Cardiac septum (tissue), 1 donor: ENCODE data around the gene LDLRAD4. TPM values are rescaled to one million over a fixed set of nuclear protein-coding genes. Genes with fewer than 3 reads are reported as not detected.

ENCODE experiments used
- DNase-seq: peaks from one replicate; pipeline ENCODE4 v3.0.0-alpha.2; 2020; ENCODE audit warnings: low spot score
- intact Hi-C: fragments of 100-400 bp; cut with DNase I; formaldehyde crosslinking; loops from one replicate; pipeline ENCODE4 v1.14.0; 2022
- total RNA-seq: library from RNA; stranded (reverse); fragmentation: NEBNext Ultra II Directional; extraction: Animal tissue kit (Norgen Biotek cat#: 25700); gene quantifications from one replicate; pipeline ENCODE4 v1.2.1, GENCODE V29; 2021
- donor health status: DM: no; HTN: no; CAD: no.

The LDLRAD4 gene
- total RNA-seq, 1 donor from 2014 or later = 23.3 TPM

DNA sequence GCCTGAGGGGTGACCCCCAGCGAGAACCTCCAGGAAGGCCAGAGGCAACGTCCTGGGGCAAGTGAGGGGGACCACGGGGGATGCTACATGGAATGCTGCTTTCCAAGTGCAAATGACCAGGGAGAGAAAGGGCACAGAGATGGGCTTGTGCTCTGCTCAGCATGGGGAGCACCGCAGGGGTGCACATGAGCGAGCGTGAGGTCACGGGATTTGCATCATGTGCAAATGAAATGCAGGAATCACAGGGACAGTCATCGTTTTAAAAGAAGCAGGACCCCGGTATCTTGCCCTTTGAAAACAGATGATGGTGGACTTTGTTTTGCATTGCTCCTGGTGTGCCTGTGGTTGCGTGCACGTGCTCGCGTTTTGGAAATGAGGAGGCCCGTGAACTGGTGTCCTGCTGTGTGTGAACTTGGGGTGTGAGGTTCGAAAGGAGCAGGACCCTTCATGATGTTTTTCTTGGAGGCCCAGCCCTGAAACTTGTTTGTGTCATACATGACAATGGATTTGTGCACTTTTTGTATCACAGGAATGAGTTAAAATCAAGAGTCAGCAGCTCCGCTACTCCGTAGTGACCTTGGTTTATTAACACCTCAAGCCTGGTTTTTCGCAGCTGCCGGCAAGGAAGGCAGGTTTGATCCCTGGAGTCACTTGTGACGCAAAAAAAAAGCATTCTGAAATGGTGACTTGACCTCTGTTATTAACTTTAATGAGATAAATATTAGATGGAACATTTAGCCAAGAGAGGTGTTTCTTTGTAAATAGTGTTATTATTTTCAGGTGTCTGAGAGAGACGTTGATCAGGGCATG is 234.5 kb downstream of the LDLRAD4 start:
- DNase-seq = peak; percentile 47
- intact Hi-C loops = loop anchor here (5.0 kb wide), 2 partner anchors 49 to 231 kb away; no protein-coding TSS in a partner anchor

DNA sequence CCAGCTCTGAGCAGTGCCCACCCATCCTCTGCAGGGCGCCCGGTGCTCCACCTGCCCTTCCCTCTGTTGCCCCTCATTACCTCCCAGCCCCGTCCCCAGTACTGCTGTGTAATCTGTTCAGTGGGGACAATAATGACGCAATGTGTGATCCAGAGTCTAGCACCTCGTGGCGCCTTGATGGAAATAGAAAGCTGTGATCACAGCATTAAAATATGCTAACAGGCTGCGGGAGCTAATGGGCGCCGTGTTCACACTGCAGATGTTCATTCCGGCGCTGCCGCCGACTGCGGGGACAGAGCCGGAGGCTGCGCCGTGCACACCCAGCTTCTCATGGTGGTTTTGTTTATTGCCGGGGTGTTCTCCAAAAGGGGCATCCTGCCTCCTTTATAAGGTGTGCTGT is 235.2 kb downstream of the LDLRAD4 start:
- peak; percentile 47 for DNase-seq
- intact Hi-C loops = loop anchor here (5.0 kb wide), 2 partner anchors 49 to 231 kb away; no protein-coding TSS in a partner anchor

DNA sequence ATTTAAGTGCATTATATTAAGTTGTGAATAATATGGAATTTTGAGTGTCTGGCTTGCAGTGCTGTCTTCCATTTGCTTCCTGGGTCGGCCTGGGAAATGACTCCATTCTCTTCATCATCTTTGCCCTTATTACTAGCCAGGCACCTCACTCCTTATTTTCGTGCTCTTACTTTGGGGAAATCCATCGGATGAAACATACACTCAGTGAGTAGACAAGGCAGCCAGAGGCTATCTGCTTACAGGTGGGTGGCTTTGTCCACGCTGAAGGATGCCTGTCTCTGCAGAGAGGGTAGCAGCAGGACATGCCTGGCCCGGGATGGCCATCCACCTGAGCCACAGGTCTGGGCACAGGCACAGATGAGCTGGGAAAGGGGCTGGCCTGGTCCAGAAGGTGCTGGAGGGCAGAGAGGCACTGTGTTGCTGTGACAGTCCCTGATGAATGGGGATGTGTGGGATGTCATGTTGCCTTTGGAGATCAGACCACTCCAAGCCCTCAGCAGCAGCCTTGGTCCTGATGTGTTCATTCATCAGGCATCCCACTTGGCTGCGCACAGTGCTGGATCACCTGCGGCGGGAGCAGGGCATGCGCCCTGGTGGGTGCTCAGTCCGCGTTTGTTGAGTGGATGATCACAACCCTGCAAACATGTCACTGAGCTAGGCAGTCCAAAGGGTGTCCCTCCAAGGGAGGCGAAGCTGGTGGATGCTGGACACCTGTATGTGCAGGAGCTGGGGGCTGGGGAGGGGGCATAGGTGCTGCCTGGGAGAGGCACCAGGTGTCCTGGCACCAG is 236.0 kb downstream of the LDLRAD4 start:
- intact Hi-C loops = loop anchor here (5.0 kb wide), 2 partner anchors 48 to 232 kb away; no protein-coding TSS in a partner anchor
- DNase-seq = no peak

DNA sequence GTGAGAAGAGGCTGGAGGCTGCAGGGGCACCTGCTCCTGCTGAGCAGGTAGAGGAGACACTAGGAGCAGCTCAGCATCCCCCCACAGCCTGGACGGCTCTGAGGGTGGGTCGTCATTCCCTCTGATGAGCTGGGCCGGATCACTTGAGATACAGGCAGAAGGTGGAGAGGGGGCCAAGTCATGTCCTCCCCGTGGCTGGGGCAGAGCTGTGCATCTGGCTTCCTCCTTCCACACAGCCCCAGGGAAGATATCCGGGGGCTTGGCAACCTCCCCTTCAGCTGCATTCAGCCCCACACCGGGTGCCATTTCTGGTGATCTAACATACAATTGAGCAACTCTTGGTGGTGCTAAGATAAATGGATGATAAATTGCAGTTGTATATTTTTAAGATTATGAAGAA is 236.9 kb downstream of the LDLRAD4 start:
- DNase-seq = no peak
- intact Hi-C loops = no loop called here

DNA sequence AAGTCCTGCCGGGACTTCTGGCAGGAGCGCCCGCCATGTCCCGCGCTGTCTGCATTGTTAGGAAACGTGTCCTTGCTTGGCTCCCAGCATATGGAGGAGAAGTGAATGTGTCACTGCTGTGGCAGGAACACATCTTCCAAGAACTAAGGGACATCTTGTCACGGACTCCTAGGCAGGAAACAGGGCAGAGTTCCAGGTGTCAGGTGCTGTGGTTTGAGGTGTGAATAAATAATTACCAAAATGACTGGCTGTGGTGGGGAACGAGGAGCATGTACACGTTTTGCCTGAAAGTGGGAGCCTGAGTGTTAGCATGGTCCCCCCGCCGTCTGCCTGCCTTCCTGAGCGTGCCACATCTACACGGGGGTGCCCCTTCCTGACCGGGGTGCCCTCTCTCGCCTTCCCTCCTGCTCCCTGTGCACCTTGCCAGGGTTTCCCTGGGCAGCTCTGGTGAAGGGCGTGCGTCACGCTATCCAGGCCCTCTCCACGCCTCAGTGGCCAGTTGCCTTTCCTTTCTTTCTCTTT is 237.5 kb downstream of the LDLRAD4 start:
- intact Hi-C loops = no loop called here
- DNase-seq = no peak

DNA sequence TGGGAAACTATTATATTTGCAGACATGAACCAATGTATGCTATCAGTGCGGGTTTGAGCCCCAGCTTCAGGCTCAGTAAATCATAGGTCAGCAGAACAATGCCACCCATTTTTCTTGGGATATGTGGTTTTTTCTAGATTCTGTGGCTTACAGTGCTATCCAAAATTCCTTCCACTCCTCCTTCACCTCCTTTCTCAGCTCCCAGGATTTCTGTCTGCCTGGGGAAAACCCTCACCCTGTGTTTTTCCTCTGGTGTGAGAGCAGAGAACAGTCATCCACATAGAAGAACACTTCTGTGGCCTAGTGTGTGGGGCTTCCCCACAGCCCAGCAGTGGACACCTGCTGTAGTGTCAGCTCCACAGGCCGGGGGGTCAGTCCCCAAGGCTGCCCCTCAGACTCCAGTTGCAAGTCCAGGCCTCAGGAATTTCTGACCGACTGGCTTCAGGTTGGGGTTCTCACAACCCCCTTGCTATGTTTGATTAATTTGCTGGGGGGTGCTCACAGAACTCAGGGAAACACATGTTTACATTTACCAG is 238.2 kb downstream of the LDLRAD4 start:
- intact Hi-C loops = no loop called here
- DNase-seq = no peak

DNA sequence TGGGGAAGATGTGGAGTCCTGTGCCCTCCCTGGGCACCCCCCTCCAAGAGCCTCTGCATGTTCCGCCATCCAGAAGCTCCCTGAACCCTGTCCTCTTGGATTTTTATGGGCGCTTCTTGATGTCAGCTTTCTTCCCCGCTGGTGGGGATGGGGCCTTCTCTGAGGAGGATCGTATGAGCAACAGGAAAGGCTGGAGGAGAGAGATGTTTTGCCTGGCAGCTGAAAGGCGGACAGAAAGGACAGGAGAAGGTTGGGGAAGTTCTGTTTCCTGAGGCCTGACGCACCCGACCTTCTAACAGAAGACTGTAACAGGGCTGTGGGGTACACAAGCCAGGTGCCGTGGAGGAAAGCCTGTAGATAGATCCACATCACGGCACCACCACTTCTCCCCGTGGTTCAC is 238.8 kb downstream of the LDLRAD4 start:
- intact Hi-C loops = no loop called here
- DNase-seq = no peak

DNA sequence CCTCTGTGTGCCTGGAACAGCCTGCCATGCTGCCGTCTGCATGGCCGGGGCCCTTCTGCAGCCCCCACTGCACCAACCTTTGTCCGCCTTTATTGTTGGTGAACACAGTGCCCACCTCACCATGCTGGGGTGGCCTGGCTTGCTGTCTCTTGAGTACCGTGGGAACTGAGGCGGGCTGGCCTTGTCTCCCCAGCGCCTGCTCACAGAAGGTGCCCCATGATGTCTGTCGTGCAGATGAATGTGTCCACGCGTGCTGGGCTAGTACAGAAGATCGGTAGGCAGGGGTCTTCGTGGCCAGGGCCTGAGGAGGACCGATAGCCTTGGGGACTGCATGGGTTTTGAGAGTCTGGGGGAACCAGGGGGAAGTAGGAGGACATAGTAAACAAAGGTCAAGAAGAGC is 242.4 kb downstream of the LDLRAD4 start:
- no peak for DNase-seq
- intact Hi-C loops = no loop called here

DNA sequence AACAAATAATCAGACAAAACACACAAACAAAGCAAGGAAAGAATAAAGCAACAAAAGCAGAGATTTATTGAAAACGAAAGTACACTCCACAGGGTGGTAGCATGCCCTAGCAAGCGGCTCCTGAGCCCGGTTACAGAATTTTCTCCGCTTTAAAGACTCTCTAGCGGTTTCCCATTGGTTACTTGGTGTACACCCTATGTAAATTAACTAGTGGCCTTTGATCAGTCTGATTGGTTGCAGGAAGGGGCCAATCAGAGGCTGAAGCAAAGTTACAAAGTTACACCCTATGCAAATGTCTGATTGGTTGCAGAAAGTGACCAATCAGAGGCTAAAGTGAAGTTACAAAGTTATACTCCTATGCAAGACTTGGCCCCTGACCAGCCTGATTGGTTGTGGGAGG is 242.9 kb downstream of the LDLRAD4 start:
- intact Hi-C loops = no loop called here
- DNase-seq = no peak

DNA sequence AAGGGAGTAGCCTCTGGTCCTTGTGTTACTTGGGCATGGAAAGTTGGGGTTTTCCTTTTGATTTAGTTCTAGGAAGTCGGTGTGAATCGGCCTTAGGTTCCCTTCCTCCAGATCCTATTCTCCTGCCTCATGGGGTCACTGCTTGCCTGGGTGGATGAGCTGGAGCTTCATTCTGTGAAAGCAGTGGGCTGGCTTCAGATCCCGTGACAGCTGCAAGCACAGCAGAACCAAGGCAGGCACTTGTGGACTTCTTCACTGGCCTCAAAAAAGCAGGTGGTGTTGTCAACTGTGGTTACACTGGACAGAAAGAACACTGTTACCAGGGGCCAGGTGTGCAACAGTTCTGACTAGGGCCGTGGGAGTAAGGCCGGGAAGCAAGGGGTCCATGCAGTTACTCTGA is 243.4 kb downstream of the LDLRAD4 start:
- intact Hi-C loops = no loop called here
- DNase-seq = no peak

DNA sequence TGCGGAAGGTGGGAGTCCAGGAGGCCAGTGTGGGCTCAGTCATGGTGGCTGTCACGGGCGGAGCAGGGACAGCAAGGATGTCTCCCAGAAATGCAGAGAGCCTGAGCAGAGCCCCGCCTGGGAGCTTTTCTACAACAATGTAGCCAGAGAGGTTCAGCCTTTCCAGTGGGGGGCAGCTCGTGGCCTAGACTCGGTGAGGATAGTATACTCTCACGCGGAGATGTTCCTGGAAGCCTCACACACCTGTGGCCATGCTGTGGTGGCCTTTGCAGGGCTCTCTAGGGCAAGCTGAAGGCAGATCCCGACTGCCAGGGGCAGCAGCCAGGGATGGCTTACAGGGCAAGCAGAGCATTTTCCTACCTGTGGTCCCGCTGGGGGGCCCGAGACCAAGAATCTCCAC is 244.1 kb downstream of the LDLRAD4 start:
- intact Hi-C loops = no loop called here
- peak; percentile 51 for DNase-seq

DNA sequence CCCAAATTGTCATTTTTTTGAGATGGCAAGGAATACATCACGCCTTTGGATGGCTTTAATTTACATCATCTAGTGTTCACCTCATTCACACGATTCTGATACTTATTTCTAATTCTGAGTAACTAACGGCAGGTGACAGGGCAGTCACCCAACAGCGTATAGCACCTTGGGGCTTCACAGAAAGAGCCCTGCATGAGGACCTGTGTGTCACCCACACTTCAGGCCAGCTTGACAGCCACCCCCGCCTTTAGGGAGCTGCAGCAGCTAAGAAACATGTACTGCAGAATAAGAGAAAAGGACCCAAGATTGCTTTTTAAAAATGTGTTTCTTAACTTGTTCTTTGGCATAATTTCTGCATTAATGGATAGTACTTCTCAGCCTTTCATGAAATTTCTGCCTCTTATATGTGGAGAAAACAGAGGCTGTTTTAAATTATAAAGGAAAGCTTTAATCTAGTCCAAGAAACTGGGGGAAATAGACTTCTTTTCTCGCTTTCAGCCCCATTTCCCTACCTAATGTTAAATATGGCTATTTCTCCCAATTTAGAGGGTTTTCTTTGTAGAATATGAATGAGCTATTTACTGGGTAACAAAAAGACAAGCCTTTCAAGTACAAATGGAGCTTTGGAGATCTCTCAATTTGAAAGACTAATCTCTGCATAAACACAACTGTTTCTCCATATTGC is 245.1 kb downstream of the LDLRAD4 start:
- intact Hi-C loops = no loop called here
- peak; percentile 14 for DNase-seq

DNA sequence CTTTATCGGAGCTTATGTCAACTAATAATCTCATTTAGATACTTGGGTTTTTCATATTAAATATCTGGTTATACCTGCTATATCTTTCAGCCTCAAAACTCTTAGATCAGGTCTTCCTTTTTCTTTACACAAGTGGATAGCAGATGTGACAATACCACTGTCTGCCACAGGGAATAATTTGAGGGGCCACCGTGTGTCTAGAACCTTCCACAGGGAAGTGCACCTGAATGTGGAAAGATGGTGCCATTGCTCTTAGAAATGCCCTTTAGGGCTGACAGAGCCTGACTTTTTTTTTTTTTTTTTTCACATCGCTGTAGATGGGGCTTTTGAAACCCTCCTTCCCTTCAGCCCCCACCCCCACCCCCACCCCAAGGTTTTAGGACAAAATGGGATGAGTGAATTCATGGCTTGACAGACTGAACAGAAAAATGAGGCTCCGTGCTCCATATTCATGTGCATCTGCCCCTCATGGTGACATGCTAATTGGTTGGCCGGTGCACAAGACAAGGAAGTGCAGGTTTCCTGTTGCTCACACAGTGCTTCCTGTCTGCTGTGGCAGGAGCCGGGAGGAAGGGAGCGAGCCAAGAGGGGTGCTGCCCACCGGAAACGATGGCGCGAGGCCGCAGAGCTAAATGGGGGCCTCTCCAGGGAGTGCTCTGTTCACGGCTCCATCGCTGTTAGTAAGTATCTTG is 246.0 kb downstream of the LDLRAD4 start:
- peak; percentile 88 for DNase-seq
- intact Hi-C loops = no loop called here

DNA sequence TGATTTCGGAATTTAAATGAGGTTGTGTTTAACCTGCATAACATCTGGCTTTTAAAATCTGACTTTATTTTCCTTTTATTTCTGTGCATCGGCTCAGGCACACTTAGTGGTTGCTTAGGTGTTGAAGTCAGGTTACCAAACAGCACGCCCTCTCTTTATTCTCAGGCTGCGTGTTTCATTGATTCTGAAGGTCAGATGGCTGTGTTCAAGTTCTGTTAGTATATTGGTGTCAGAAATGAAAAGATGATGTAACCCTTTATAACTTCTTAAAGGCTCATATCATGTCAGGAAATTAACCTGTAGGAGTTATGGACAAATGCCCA is 246.5 kb downstream of the LDLRAD4 start:
- intact Hi-C loops = no loop called here
- DNase-seq = no peak

DNA sequence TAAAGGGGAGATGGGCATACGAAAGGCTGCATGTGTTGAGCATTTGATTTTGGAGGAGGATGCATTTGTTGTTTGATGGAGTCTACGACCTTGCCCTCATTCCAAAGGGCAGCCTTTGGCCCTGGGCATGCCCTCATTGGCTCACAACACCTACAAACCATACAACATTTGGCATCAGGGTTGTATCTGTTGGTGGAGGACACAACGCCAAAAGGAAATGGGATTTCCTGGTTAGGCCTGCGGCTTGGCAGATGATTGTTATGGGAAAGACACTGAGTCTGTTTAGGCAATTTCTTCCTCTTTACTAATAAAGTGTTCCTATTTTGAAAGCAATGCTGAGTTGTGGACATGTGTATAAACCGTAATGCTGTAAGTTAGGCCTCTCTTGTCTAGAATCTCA is 246.9 kb downstream of the LDLRAD4 start:
- DNase-seq = peak; percentile 72
- intact Hi-C loops = no loop called here

DNA sequence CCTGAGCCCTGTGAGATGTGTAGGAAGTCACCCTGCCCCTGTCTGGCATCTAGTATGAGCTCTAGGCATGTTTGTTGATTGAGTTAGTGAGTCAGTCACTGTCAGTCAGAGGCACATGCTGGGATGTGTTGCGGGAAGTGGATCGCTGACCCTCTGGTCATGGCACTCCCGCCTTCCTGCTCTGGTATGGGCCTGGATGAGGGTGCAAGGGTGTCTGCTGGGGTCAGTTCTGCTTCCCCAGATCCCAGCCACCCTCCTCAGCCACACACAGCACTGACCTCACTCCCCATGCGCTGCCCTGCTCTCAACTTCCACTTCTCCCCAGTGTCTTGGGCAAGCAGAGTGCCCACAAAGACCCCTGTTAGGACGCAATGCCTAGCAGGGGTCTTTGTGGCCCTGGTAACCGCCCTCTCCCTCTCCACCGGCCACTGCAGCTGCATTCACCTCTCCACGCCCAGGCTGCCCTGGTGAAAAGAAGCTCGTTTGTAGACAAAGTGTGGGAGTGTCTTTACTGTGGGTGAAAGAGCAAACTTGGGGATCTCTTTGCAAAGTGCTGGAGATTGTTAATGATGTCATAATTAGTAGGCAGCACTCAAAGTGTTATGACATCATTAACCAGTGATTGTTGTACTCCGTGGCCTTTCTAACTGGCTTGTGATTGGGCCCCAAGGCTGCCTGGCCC is 252.1 kb downstream of the LDLRAD4 start:
- DNase-seq = peak; percentile 75
- intact Hi-C loops = no loop called here

DNA sequence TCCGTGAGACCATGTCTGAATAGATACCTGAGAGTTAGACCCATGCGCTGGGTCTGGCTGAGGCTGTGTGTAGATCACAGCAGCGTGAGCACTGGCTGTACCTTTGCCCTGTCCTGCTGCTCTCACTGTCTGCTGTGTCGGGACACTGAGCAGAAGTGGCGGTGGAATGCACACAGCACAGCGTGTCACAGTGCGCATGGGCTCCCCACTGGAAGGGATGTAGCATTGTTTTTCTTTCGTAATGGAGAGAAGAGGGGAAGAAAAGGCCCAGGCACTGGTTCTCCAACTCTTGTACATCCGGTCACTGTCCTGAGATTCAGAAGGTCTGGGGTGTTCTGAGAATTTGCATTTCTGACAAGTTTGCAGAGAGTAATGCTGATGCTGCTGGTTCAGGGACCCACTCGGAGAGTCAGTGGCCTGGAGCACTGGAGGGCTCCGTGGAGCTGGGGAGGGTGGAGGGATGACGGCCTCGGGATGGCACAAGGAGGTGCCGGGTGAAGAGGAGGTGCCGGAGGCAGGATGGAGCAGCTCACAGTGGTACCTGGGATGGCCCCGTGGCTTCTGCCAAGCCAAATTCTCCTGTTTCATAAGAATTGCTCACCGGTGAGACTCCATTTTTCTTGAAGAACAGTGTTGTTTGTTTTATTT is 252.8 kb downstream of the LDLRAD4 start:
- intact Hi-C loops = no loop called here
- DNase-seq = peak; percentile 39

DNA sequence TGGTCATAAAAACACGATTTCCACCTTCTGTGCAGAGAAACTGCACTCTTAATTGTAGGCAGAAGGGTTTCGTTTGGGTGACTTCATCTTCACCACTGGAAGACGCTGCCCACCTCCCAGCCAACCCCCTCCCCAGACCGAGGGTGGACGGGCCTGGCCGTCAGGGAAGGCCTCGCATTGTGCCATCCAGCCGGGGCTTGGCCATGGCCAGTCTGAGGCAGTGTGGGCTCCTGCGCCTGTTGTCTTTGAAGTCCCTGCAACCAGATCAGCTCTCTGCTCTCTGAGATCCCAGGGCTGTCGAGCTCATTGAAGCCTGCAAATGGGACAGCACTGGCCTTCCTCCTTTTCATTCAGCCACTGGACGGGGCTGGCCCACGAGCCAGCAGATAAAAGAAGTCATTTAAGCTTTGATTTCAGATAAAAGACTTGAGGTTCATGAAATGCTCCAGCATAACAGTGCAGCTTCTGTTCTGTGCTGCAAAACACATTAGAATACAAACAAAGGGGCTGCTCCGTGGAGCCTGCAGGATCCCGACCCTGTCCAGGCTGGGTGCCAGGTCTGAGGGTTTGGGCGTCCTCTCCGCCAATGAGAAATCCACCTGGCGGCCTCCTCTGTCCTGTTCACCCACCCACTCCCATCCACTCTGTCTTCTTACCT is 253.5 kb downstream of the LDLRAD4 start:
- intact Hi-C loops = no loop called here
- DNase-seq = peak; percentile 67
